GM12878 (cell line): ENCODE results near the gene TMEM132D.

ENCODE experiments used
- GABPA ChIP-seq: IDR thresholded peaks from 2 replicates; pipeline ENCODE4 v1.6.1; 2014; ENCODE audit warnings: antibody characterized with exemption, low read depth, mild to moderate bottlenecking, inconsistent platforms
- JUND ChIP-seq: IDR thresholded peaks from 2 replicates; pipeline ENCODE4 v1.6.1; 2012; ENCODE audit warnings: low read depth, mild to moderate bottlenecking, low read length, improper control_type of control experiment, moderate library complexity
- TBL1XR1 ChIP-seq: IDR thresholded peaks from 2 replicates; pipeline ENCODE4 v1.6.1; 2012; ENCODE audit warnings: low read depth, low read length, improper control_type of control experiment

DNA sequence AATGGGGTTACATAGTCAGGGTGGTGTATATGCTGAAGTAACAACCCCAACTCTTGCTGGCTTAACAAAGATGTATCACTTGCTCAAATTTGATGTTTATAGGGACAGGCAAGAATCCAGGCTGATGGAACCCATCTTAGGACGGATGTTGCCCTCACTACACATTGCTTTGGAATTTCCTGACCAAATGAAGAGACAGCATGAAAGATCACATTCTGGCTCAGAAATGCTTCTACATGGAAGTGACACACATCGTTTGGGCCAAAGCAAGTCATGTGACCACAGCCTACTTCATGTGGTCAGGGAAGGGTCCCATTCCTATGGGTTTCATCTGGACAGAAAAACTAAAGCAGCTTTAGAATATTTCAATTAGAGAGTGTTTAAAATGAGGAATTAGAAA, 345.8 kb downstream of the TMEM132D start:
- TF ChIP-seq TBL1XR1 (no peak), JUND (no peak), GABPA (no peak)
